Testis (tissue), 2 donors: ENCODE measurements around the gene NSMCE4A.

Experiments
- CTCF ChIP-seq, 3 experiments: fragments of 450-650 bp in 2 of 3; fragments of 200-600 bp in 1 of 3; sonication (generic) in 1 of 3; IDR thresholded peaks; one replicate each; pipeline ENCODE4 v1.5.1; 2016 to 2019; ENCODE audit warnings: antibody characterized with exemption in 3 of 3, mild to moderate bottlenecking in 2 of 3, moderate library complexity in 1 of 3
- POLR2A ChIP-seq: fragments of 450-650 bp; IDR thresholded peaks from one replicate; pipeline ENCODE4 v1.6.1; 2017; ENCODE audit warnings: antibody characterized with exemption, mild to moderate bottlenecking, moderate library complexity

DNA sequence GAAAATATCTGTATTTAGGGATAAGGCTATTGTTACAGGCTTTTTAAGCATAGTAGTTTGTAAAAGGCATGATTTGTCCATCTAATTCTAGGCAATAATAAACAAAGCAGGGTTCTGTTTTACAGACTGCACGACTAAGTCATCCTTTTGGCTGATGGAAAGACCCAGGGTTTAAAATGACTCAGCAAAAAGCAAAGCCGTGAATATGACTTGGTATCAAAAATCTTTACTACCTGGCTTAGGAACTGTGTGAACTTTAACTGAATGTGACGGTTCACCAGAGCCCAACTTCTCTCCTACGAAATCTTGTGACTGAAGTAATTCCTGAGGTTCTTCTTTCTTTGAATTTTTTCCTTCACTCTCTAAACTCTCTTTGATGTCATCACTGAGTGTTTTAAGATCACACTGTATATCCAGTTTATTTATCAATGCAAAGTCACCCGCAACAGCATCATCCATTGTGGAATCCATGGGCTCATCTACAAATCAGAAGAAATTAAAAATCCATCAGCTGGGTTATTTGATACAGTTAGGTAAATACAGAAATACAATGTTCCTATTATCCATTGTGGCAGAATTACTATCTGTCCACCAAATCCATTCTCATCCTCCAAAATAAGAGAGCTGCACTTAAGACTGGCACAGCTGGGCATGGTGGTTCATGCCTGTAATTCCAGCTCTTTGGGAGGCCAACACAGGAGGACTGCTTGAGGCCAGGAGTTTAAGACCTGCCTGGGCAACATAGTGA, 64.2 kb downstream of the NSMCE4A start:
- TF ChIP-seq CTCF (IDR thresholded peaks at IDR 0.05) (no peak), POLR2A (no peak)
